Ishikawa (cell line): ENCODE results near the gene CLEC7A.

Experiments used
- CEBPB ChIP-seq: IDR thresholded peaks from 2 replicates; pipeline ENCODE4 v1.6.1; 2012
- CREB1 ChIP-seq: IDR thresholded peaks from 2 replicates; pipeline ENCODE4 v1.6.1; 2012; ENCODE audit warnings: low read depth
- EGR1 ChIP-seq: IDR thresholded peaks from 2 replicates; pipeline ENCODE4 v1.6.1; 2012
- EP300 ChIP-seq: IDR thresholded peaks from 2 replicates; pipeline ENCODE4 v1.6.1; 2012; ENCODE audit warnings: borderline replicate concordance
- FOXM1 ChIP-seq: IDR thresholded peaks from 2 replicates; pipeline ENCODE4 v1.6.1; 2012; ENCODE audit warnings: low read depth, borderline replicate concordance
- NFIC ChIP-seq: IDR thresholded peaks from 2 replicates; pipeline ENCODE4 v1.6.1; 2012
- RAD21 ChIP-seq: IDR thresholded peaks from 2 replicates; pipeline ENCODE4 v1.6.1; 2012; ENCODE audit warnings: low read depth
- TAF1 ChIP-seq: IDR thresholded peaks from 2 replicates; pipeline ENCODE4 v1.6.1; 2012; ENCODE audit warnings: low read depth, mild to moderate bottlenecking
- TCF12 ChIP-seq: IDR thresholded peaks from 2 replicates; pipeline ENCODE4 v1.6.1; 2012; ENCODE audit warnings: low read depth
- TEAD4 ChIP-seq: IDR thresholded peaks from 2 replicates; pipeline ENCODE4 v1.6.1; 2012
- YY1 ChIP-seq: IDR thresholded peaks from 2 replicates; pipeline ENCODE4 v1.6.1; 2012; ENCODE audit warnings: low read depth
- ZBTB7A ChIP-seq: IDR thresholded peaks from 2 replicates; pipeline ENCODE4 v1.6.1; 2012; ENCODE audit warnings: low read depth
- TF ChIP-seq, protein P1 (sequence below): IDR thresholded peaks from 2 replicates; pipeline ENCODE4 v1.6.1; 2012
- TF ChIP-seq, protein P2 (sequence below): IDR thresholded peaks from 2 replicates; pipeline ENCODE4 v1.6.1; 2012
- TF ChIP-seq, protein P3 (sequence below): IDR thresholded peaks from 2 replicates; pipeline ENCODE4 v1.6.1; 2012; ENCODE audit warnings: low read depth, mild to moderate bottlenecking

CLEC7A gene

DNA sequence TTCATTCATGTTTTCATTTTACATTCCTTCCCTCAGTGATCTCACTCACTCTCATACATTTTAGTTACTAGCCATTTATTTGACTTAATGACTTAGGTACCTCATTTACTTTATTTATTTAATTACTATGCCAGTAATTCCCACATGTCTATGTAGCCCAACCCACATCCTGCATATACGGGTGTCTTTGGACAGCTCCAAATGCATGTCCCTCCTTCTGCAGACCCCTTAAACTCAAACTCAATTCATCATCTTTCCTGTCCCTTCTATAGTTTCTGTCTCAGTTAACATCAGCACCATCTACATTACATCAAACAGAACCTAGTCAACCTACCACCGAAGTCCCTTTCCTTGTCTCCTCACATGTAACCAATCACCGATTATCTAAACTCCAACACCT is 34.0 kb downstream of the CLEC7A start:
- TF ChIP-seq RAD21: no peak
- TF ChIP-seq, protein P1, sequence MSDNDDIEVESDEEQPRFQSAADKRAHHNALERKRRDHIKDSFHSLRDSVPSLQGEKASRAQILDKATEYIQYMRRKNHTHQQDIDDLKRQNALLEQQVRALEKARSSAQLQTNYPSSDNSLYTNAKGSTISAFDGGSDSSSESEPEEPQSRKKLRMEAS: no peak
- no peak for TF ChIP-seq EP300
- no peak for TF ChIP-seq TAF1
- TF ChIP-seq ZBTB7A: no peak
- no peak for TF ChIP-seq EGR1

DNA sequence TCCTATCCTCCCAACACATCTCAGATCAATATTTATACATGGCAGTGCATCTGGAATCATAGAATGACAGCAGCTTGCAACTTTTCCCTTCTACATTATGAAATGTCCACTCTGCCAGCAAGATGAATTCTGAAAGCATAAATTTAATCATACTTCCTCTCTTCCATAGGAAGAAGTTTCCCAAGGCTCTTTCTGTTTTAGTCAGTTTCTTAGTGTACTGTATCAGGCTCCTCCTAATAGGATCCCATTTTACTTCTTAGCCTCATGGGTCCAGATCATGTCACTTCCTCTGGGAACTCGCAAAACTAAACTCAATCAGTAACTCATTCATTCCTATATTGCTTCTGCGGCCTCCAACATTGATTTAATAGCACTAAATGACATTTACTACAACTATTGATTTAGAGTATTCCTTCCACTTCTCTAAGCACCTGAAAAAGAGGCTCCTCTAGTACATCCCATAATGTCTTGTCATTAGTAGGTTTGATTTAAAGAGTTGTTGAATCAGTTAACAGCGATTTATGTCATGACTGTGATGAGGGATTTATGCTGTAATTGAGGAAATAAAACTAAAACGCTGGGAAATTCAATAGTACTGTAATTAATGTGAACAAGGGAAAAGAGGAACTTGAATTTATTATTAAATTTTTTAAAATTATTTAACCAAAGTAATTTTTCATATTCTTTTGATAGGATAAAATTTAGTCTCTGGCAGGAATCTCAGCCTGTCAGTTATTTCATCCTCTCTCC is 35.2 kb downstream of the CLEC7A start:
- TF ChIP-seq NFIC: no peak
- no peak for TF ChIP-seq TCF12
- TF ChIP-seq CEBPB: no peak
- TF ChIP-seq EGR1: no peak
- TF ChIP-seq FOXM1: no peak
- TF ChIP-seq CREB1: no peak
- TF ChIP-seq, protein P2, sequence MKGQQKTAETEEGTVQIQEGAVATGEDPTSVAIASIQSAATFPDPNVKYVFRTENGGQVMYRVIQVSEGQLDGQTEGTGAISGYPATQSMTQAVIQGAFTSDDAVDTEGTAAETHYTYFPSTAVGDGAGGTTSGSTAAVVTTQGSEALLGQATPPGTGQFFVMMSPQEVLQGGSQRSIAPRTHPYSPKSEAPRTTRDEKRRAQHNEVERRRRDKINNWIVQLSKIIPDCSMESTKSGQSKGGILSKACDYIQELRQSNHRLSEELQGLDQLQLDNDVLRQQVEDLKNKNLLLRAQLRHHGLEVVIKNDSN: no peak

DNA sequence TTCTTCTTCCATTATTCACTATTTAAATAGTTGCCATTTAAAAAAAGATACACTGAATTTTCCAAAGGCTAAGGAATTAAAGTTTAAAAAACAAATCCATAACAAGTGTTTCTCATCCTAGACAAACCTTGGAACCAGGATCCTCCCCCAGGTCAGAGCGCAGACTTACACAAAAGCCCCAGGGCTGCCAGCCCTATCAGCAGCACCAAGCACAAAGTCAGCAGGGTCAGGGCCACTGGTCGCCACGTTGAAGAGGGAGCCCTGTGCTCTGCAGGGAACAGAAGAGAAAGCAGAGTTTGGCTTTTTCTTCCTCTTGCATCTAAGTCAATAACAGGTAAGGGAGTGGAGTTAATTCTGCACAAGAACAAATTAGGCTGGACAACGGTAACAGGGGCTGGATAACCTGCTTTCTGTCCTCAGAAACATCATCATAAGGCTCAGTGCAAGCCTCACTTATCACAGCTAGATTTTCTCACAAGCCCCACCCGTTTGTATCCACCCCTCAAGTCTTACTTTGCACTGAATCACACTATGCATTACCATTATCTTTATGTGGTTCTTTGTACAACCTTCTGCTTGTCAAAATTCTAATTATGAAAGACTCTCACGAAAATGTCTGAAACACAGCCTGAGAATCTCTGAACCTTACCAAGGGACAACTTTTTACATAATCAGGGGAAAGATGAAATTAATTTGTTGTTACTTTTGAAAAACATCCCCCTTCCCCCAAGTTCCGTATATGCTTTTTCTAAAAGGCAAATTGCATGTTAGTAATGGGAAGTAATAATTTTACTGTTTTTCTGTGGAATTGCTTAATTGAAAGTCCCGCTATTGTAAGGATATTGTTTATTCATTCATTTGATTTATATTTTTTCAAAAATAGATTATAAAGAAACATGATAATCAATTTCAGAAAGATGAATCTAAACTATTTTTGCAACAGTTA is 40.8 kb downstream of the CLEC7A start:
- TF ChIP-seq, protein P1: no peak
- TF ChIP-seq FOXM1 (no peak), ZBTB7A (no peak), YY1 (no peak), NFIC (no peak), TCF12 (no peak), TEAD4 (no peak), CEBPB (no peak), EGR1 (no peak), RAD21 (no peak), CREB1 (no peak), EP300 (no peak), TAF1 (no peak)
- TF ChIP-seq, protein P3, sequence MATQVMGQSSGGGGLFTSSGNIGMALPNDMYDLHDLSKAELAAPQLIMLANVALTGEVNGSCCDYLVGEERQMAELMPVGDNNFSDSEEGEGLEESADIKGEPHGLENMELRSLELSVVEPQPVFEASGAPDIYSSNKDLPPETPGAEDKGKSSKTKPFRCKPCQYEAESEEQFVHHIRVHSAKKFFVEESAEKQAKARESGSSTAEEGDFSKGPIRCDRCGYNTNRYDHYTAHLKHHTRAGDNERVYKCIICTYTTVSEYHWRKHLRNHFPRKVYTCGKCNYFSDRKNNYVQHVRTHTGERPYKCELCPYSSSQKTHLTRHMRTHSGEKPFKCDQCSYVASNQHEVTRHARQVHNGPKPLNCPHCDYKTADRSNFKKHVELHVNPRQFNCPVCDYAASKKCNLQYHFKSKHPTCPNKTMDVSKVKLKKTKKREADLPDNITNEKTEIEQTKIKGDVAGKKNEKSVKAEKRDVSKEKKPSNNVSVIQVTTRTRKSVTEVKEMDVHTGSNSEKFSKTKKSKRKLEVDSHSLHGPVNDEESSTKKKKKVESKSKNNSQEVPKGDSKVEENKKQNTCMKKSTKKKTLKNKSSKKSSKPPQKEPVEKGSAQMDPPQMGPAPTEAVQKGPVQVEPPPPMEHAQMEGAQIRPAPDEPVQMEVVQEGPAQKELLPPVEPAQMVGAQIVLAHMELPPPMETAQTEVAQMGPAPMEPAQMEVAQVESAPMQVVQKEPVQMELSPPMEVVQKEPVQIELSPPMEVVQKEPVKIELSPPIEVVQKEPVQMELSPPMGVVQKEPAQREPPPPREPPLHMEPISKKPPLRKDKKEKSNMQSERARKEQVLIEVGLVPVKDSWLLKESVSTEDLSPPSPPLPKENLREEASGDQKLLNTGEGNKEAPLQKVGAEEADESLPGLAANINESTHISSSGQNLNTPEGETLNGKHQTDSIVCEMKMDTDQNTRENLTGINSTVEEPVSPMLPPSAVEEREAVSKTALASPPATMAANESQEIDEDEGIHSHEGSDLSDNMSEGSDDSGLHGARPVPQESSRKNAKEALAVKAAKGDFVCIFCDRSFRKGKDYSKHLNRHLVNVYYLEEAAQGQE: no peak
- TF ChIP-seq, protein P2: no peak

DNA sequence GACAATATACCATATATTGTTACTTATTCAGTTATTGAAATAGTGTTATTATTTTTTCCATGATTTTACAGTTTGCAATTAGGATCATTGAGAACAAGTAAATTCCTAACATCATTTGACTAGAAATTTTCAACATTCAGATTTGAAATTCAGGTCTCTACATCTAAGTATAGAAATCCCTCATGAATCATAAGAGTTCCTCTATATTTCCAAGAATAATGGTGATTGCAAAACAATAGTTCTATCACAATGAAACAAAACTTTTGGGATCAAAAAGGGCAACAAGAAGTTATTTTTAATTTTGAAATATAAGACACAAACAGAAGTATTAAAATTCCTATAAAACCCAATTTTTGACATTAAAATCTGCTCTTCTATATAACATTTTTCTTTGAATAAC is 42.0 kb downstream of the CLEC7A start:
- TF ChIP-seq CEBPB: no peak
- TF ChIP-seq CREB1: no peak
- TF ChIP-seq, protein P1: no peak
- no peak for TF ChIP-seq ZBTB7A
- TF ChIP-seq, protein P3: no peak
- TF ChIP-seq, protein P2: no peak
- TF ChIP-seq EGR1: no peak
- no peak for TF ChIP-seq TCF12
- no peak for TF ChIP-seq NFIC
- TF ChIP-seq RAD21: no peak
- no peak for TF ChIP-seq TAF1
- no peak for TF ChIP-seq EP300
- no peak for TF ChIP-seq FOXM1

DNA sequence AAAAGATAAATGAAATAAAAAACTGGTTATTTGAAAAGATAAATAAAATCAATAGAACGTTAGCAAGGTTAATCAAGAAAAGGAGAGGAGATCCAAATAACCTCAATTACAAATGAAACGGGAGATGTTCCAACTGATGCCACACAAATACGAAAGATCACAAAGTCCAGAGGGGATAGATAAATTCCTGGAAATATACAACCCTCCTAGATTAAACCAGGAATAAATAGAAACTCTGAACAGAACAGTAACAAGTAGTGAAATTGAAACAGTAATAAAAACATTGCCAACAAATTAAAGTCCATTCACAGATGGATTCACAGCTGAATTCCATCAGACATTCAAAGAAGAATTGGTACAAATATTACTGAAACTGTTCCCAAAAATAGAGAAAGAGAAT is 43.6 kb downstream of the CLEC7A start:
- TF ChIP-seq EGR1 (no peak), YY1 (no peak)
